ENCODE results near the gene PRM1. TPM values are rescaled to one million over a fixed set of nuclear protein-coding genes. Genes with fewer than 3 reads are reported as not detected.

The PRM1 gene
- total and polyA plus RNA-seq, 2 of the 4 experiments (the other 2 are of a cell fraction), result not detected

DNA sequence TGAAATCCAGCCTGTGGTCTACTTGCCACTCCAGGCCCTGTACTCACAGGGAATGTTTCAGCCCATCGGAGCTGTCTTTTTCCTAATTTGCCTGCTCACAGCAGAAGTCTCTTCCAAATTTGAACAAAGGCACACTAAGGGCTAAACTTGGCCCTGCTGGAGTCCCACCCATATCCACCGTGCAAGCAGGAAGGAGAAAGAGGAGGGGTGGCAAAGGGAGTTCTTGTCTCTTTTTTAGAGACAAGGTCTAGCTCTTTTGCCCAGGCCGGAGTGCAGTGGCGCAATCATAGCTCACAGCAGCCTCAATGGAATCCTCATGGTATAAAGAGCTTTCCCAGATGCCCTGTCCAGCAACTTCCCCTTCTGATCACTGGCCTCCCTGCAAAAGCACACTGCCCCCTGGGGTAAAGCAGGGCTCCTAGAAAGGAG lies 2.7 kb upstream of the PRM1 start:
- DNase-seq (peak; percentile 14), ATAC-seq (ENCODE audit: low read depth) (peak; percentile 42)
- no peak overlapping the region for H4K5ac ChIP-seq (ENCODE audit: low read depth, low read length)
- no peak overlapping the region for H2BK120ac ChIP-seq (ENCODE audit: low read depth, low read length)
- H3K27ac ChIP-seq (ENCODE audit: insufficient read depth, low read length), result no peak overlapping the region
- no peaks in the 10 kb centered on the region for H3K9me1 ChIP-seq (ENCODE audit: insufficient read depth, low read length)
- ChIA-PET POLR2A (ENCODE audit: unreplicated experiment) (no interaction called here), CTCF (interaction anchor here (0.7 kb wide), 1 partner anchor 27 kb away, joined by 3 read pairs; no protein-coding TSS in a partner anchor)
- H4K20me1 ChIP-seq (ENCODE audit: insufficient read depth, low read length), result no peaks in the 10 kb centered on the region
- no peak overlapping the region for H4K91ac ChIP-seq (ENCODE audit: insufficient read depth, low read depth, low read length)
- dilution Hi-C loops (cut with HindIII; ENCODE audit: low sequenced_read_pairs, unreplicated experiment), result no loop called here
- H3K4ac ChIP-seq (ENCODE audit: low read depth, low read length), result no peak overlapping the region
- H3K4me1 ChIP-seq (ENCODE audit: control insufficient read depth, insufficient read depth, low read length), result no peaks in the 10 kb centered on the region
- no peak overlapping the region for H2AK9ac ChIP-seq (replicated peaks; ENCODE audit: low read depth, low read length, poor library complexity)
- no CpG with 5 or more reads among the region's 4 CpGs for WGBS, 2 experiments (ENCODE audit: extremely low coverage in 2 of 2, insufficient read length in 1 of 2)
- H3K4me2 ChIP-seq (ENCODE audit: low read depth, low read length), result no peak overlapping the region
- H3K79me1 ChIP-seq (ENCODE audit: low read depth in 1 of 2, low read length in 2 of 2), result no peaks in the 10 kb centered on the region
- in situ Hi-C loops (cut with MboI; ENCODE audit: low sequenced_read_pairs), result no loop called here
- H3K23ac ChIP-seq (ENCODE audit: low read depth, low read length), result no peak overlapping the region
- no peak for TF ChIP-seq CHD1 (IDR thresholded peaks at IDR 0.05; ENCODE audit: low read depth, low read length)
- TF ChIP-seq FOS (IDR thresholded peaks at IDR 0.05; ENCODE audit: low read depth, low read length), result no peak
- TF ChIP-seq CEBPB (IDR thresholded peaks at IDR 0.05; ENCODE audit: low read depth, low read length), result peak; percentile 76
- H3K56ac ChIP-seq (ENCODE audit: extremely low read depth, insufficient read depth, low read length), result no peak overlapping the region
- H3K9me3 ChIP-seq (ENCODE audit: control insufficient read depth, insufficient read depth, low read length), result no peaks in the 10 kb centered on the region
- H3K14ac ChIP-seq (replicated peaks; ENCODE audit: low read depth, low read length), result no peak overlapping the region
- no peak overlapping the region for H2BK20ac ChIP-seq (ENCODE audit: low read depth, low read length)
- intact Hi-C loops (cut with micrococcal nuclease), result no loop called here
- H3K27me3 ChIP-seq (ENCODE audit: control insufficient read depth, insufficient read depth, low read length), result peaks cover 21% of the 10 kb centered on the region
- H2BK15ac ChIP-seq (ENCODE audit: low read depth, low read length), result no peak overlapping the region
- no peak overlapping the region for H4K8ac ChIP-seq (ENCODE audit: low read depth in 2 of 2, low read length in 2 of 2)
- H3K18ac ChIP-seq (ENCODE audit: low read depth, low read length), result no peak overlapping the region
- H3K36me3 ChIP-seq (ENCODE audit: control insufficient read depth, insufficient read depth, low read length), result no peaks in the 10 kb centered on the region
- H2BK5ac ChIP-seq (ENCODE audit: low read depth, low read length, poor library complexity, severe bottlenecking), result no peak overlapping the region
- no peak overlapping the region for H3K9ac ChIP-seq (ENCODE audit: low read depth, low read length)
- H3K4me3 ChIP-seq (ENCODE audit: insufficient read depth, low read depth, low read length), result no peak overlapping the region
- BruUV-seq (replicated peaks), result no TSS peak
- no peak overlapping the region for H2AFZ ChIP-seq (replicated peaks; ENCODE audit: low read length, poor library complexity)
- no peak overlapping the region for H2AK5ac ChIP-seq (ENCODE audit: low read depth, low read length)
